HUES6 (cell line): Measurements from ENCODE around the gene VN1R5.
"Not testable (repeated sequence)": the region's sequence is repeated elsewhere in the genome, so short reads cannot be mapped to it uniquely, and the experiment has no call there.

Experiments
- H3K27ac ChIP-seq: 2 replicates; pipeline ENCODE4 v1.7.0; 2013; ENCODE audit warnings: low read depth, mild to moderate bottlenecking, low read length, inconsistent platforms
- H3K27me3 ChIP-seq: 2 replicates; pipeline ENCODE4 v1.6.1; 2013; ENCODE audit warnings: low read length; ENCODE audit not compliant: control insufficient read depth, insufficient read depth
- H3K36me3 ChIP-seq: 2 replicates; pipeline ENCODE4 v1.6.1; 2013; ENCODE audit warnings: low read length; ENCODE audit not compliant: control insufficient read depth, insufficient read depth
- H3K4me1 ChIP-seq: 2 replicates; pipeline ENCODE4 v1.6.1; 2013; ENCODE audit warnings: low read length; ENCODE audit not compliant: control insufficient read depth, insufficient read depth
- H3K4me3 ChIP-seq: 2 replicates; pipeline ENCODE4 v1.5.1; 2013; ENCODE audit warnings: low read depth, low read length
- H3K9ac ChIP-seq: one replicate; pipeline ENCODE4 v1.6.1; 2013; ENCODE audit warnings: mild to moderate bottlenecking, low read length
- H3K9me3 ChIP-seq: 2 replicates; pipeline ENCODE4 v1.6.1; 2013; ENCODE audit warnings: low read depth, low read length; ENCODE audit not compliant: control insufficient read depth, insufficient read depth

Gene VN1R5

DNA sequence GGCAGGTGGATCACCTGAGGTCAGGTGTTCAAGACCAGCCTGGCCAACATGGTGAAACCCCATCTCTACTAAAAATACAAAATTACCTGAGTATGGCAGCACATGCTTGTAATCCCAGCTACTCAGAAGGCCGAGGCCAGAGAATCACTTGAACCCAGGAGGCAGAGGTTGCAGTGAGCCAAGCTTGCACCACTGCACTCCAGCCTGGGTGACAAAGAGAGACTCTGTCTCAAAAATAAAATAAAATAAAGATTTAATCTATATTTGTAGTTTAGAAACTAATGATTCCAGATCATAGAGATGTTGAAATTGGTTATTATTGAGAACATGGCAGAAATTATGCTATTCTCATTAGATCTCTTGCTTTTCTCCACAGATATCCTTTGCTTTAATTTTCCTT lies at the start of gene VN1R5:
Gene VN1R5 (plus strand): TSS at position 301 of the 400 bp plus-strand sequence.
- H3K27ac ChIP-seq, H3K9me3 ChIP-seq, H3K4me3 ChIP-seq, H3K36me3 ChIP-seq, H3K27me3 ChIP-seq, H3K9ac ChIP-seq, H3K4me1 ChIP-seq: not testable (repeated sequence)

DNA sequence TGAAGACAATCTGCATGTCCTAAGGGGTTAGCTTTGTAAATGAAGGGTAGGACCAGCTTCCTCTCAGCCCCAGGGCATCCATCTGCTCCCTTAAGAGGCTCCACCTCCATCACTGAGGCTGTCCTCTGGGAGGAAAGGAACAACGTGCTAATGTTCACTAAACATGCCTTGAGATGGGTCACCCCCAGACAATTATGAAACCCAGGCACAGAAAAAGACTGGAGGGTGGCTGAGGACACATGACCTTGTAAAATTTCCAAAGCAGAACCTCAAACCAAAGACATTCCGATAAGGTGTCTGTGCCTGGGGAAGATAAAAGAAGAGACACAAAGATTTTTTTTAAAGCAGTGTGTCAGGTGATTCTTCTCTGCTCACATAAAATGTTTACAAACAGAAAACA lies 46.5 kb upstream of the VN1R5 start:
- Histone ChIP-seq H3K4me1 (peaks cover 17% of the 10 kb centered on the region), H3K27ac (no peak overlapping the region), H3K4me3 (peak overlapping the region; percentile 73), H3K36me3 (peaks cover 17% of the 10 kb centered on the region; the same call in 1 of the 2 replicates), H3K9ac (no peak overlapping the region), H3K27me3 (no peaks in the 10 kb centered on the region), H3K9me3 (no peaks in the 10 kb centered on the region; the same call in 1 of the 2 replicates)

- Histone ChIP-seq H3K27ac (peak overlapping the region; percentile 57; the same call in 1 of the 2 replicates), H3K36me3 (peaks cover 17% of the 10 kb centered on the region; the same call in 1 of the 2 replicates), H3K4me3 (peak overlapping the region; percentile 73), H3K27me3 (no peaks in the 10 kb centered on the region), H3K9ac (peak overlapping the region; percentile 56), H3K4me1 (peaks cover 14% of the 10 kb centered on the region; the same call in 1 of the 2 replicates), H3K9me3 (no peaks in the 10 kb centered on the region; the same call in 1 of the 2 replicates)
Observed at GRCh38 chr1:247210062-247210375, 45.9 kb upstream of the VN1R5 start.

- Histone ChIP-seq H3K27ac (peak overlapping the region; percentile 57; the same call in 1 of the 2 replicates), H3K9me3 (no peaks in the 10 kb centered on the region; the same call in 1 of the 2 replicates), H3K4me3 (peak overlapping the region; percentile 73), H3K9ac (peak overlapping the region; percentile 56), H3K27me3 (no peaks in the 10 kb centered on the region), H3K36me3 (peaks cover 17% of the 10 kb centered on the region; the same call in 1 of the 2 replicates), H3K4me1 (peaks cover 14% of the 10 kb centered on the region; the same call in 1 of the 2 replicates)
Observed at GRCh38 chr1:247210376-247211117, 45.3 kb upstream of the VN1R5 start.

DNA sequence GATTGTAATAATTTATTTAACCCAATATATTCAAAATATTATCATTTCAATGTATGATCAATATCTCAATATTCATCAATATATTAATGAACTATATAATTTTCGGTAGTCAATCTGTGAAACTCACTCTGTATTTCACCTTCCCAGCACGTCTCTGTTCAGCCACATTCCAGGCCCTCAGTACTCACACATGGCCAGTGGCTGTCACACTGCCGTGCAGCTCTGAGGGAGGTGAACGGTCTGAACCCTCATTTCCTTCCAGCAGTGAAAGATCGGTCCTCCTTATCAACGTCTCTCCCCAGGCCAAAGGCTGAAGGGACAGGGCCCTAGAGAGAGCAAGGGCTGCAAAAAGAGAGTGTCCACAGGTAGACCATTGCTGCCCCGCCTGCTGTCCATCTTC lies 44.5 kb upstream of the VN1R5 start:
- Histone ChIP-seq H3K9me3 (no peaks in the 10 kb centered on the region; the same call in 1 of the 2 replicates), H3K36me3 (peaks cover 12% of the 10 kb centered on the region; the same call in 1 of the 2 replicates), H3K4me3 (no peak overlapping the region), H3K9ac (no peak overlapping the region), H3K27me3 (no peaks in the 10 kb centered on the region), H3K27ac (no peak overlapping the region), H3K4me1 (peaks cover 14% of the 10 kb centered on the region; the same call in 1 of the 2 replicates)

- Histone ChIP-seq H3K4me3 (no peak overlapping the region), H3K36me3 (peaks cover 9% of the 10 kb centered on the region; the same call in 1 of the 2 replicates), H3K27me3 (no peaks in the 10 kb centered on the region), H3K9me3 (no peaks in the 10 kb centered on the region), H3K27ac (no peak overlapping the region), H3K4me1 (peaks cover 14% of the 10 kb centered on the region; the same call in 1 of the 2 replicates), H3K9ac (no peak overlapping the region)
Observed at GRCh38 chr1:247212012-247212411, 43.9 kb upstream of the VN1R5 start.

DNA sequence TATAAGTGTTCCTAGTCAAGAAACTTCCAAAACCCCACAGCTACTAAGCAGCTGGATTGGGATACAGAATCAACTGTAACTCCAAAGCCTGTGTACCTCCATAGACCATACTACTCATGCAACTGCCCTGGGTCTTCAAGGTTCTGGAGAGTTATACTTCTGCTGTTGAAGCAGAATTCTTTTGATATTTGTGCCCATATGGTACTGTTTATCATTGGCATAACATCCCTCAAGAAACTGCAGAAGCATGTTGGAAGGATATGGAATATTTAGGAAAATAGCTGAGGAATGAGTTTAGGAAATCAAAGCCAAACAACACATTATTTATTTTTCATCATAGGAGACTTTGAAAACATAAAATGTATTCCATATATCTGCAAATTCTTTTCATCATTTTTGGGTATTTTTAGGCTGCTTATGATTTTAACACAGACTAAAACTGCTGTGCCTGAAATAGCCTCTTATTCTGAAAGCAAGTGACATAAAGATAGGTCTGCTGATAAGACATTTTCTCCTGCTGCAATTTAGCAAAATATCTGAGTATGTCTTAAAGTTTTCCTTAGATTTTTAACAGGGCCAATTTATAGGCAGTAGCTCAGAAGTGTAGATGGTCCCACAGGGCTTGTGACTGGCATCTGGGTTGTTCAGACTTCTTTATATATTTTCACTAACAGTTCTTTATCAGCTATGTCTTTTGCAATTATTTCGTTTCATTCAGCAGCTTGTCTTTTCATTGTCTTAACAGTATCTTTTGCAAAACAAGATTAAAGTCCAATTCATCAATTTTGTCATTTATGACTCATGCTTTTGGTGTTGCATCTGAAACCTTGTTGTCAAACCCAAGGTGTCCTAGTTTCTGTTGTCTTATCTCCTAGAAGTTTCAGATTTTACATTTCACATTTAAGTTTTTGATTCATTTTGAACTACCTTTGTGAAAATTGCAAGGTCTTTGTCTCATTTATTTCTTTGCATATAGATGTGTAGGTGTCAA lies 43.0 kb upstream of the VN1R5 start:
- Histone ChIP-seq H3K4me1 (peaks cover 14% of the 10 kb centered on the region; the same call in 1 of the 2 replicates), H3K9me3 (no peaks in the 10 kb centered on the region), H3K27me3 (no peaks in the 10 kb centered on the region), H3K4me3 (no peak overlapping the region), H3K36me3 (peaks cover 5% of the 10 kb centered on the region; the same call in 1 of the 2 replicates), H3K27ac (no peak overlapping the region), H3K9ac (no peak overlapping the region)

- no peak overlapping the region for H3K27ac ChIP-seq
- H3K9ac ChIP-seq: no peak overlapping the region
- H3K27me3 ChIP-seq: no peaks in the 10 kb centered on the region
- no peaks in the 10 kb centered on the region for H3K36me3 ChIP-seq
- H3K4me3 ChIP-seq: no peak overlapping the region
- peaks cover 4% of the 10 kb centered on the region; the same call in 1 of the 2 replicates for H3K9me3 ChIP-seq
- H3K4me1 ChIP-seq: peaks cover 3% of the 10 kb centered on the region; the same call in 1 of the 2 replicates
Observed at GRCh38 chr1:247216261-247216660, 39.6 kb upstream of the VN1R5 start.

DNA sequence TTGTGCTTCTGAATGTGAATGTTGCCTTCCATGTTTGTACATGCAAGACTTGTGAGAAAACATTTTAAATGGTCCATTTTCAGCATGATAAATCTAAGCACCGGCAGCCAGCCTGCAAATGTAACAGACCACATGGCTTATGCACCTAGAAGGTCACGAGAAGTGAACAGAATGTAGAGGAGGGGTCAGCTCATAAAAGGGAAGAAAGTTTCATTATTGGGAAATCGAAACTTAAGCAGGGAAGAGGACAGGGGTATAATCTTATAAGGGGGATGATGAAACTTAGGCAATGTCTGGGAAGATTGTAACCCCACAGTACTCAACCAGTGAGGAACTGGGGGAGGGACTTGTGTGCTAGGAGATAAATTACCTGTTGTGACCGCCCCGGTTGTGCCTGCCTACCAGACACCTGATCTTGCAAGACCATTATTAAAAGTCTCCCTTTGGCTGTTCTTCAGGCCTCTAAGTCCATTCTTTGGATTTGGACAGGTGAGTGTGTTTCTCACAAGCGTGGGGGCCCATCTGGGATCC lies 37.7 kb upstream of the VN1R5 start:
- Histone ChIP-seq H3K27me3 (no peaks in the 10 kb centered on the region), H3K4me3 (no peak overlapping the region), H3K27ac (no peak overlapping the region), H3K9ac (no peak overlapping the region), H3K36me3 (no peaks in the 10 kb centered on the region), H3K9me3 (peaks cover 4% of the 10 kb centered on the region; the same call in 1 of the 2 replicates), H3K4me1 (no peaks in the 10 kb centered on the region)

DNA sequence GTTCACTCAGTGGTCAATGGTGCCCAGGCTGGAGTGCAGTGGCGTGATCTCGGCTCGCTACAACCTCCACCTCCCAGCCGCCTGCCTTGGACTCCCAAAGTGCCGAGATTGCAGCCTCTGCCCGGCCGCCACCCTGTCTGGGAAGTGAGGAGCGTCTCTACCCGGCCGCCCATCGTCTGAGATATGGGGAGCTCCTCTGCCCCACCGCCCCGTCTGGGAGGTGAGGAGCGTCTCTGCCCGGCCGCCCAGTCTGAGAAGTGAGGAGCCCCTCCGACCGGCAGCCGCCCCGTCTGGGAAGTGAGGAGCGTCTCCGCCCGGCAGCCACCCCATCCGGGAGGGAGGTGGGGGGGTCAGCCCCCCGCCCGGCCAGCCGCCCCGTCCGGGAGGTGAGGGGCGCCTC lies 35.6 kb upstream of the VN1R5 start:
- not testable (repeated sequence) for H3K4me1 ChIP-seq, H3K9me3 ChIP-seq, H3K36me3 ChIP-seq, H3K4me3 ChIP-seq, H3K27ac ChIP-seq, H3K27me3 ChIP-seq, H3K9ac ChIP-seq
